A549 treated with dexamethasone at 1 μM for 4 hours (cell line): ENCODE results near the gene ANGPTL8. TPM values are rescaled to one million over a fixed set of nuclear protein-coding genes. Genes with fewer than 3 reads are reported as not detected.

Experiments
- total RNA-seq: library from RNA; stranded (reverse); fragments of 200-300 nt; extraction: Qiagen RNA extraction; gene quantifications from 5 replicates; pipeline ENCODE4 v1.2.3, GENCODE V29; 2022

The ANGPTL8 gene
- total RNA-seq = not detected in 5 replicates

DNA sequence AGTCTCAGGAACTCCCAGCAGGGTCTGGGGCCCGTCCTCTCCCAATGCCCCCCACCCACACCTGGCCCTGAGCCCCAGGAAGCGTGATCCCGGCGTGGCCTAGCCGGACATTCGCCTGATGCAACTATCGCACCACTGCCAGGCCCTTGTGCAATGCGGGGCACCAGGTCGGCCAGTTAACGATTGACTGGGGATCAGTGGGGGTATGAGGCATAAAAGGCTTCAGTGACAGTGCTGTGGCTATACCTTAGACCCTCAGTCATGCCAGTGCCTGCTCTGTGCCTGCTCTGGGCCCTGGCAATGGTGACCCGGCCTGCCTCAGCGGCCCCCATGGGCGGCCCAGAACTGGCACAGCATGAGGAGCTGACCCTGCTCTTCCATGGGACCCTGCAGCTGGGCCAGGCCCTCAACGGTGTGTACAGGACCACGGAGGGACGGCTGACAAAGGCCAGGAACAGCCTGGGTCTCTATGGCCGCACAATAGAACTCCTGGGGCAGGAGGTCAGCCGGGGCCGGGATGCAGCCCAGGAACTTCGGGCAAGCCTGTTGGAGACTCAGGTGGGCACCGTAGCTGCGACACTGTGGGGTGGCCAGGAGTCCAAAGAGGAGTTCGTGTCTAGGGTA, at the start of gene ANGPTL8:
Gene ANGPTL8 (plus strand): TSS at position 243 of the 624 bp plus-strand sequence. CDS start 19 bp downstream, at position 262.

GRCh38 chr19:11197291-11198174, 41.9 kb upstream of the ANGPTL8 start, which contains the start of gene KANK2:
Gene KANK2 (minus strand): TSS chr19:11197545. CDS start chr19:11194511, 3,034 bp downstream.

GRCh38 chr19:11261971-11262839, 22.8 kb downstream of the ANGPTL8 start, which contains the start of gene DOCK6:
Gene DOCK6 (minus strand): TSS chr19:11262524. CDS start chr19:11262440, 84 bp downstream.

Other genes starting within 250 kb of the ANGPTL8 start
- 19.5 to 28.1 TPM (median 26.0 TPM) in 5 replicates for gene LDLR, start 150.2 kb upstream of the ANGPTL8 start, total RNA-seq
- 18.4 to 25.5 TPM (median 23.5 TPM) in 5 replicates for gene SPC24, start 83.8 kb upstream of the ANGPTL8 start, total RNA-seq
- gene KANK2, start 42.1 kb upstream of the ANGPTL8 start, total RNA-seq = 38.3 to 59.6 TPM (median 57.9 TPM) in 5 replicates
- gene DOCK6, start 22.9 kb downstream of the ANGPTL8 start, total RNA-seq = 8.6 to 10.8 TPM (median 8.9 TPM) in 5 replicates
- not detected in 5 replicates for gene TSPAN16, start 56.5 kb downstream of the ANGPTL8 start, total RNA-seq
- 4.3 to 6.0 TPM (median 5.4 TPM) in 5 replicates for gene RAB3D, start 100.0 kb downstream of the ANGPTL8 start, total RNA-seq
- gene TMEM205, start 106.6 kb downstream of the ANGPTL8 start, total RNA-seq = 95.8 to 123 TPM (median 104 TPM) in 5 replicates
- gene CCDC159, start 106.9 kb downstream of the ANGPTL8 start, total RNA-seq = 4.0 to 4.7 TPM (median 4.3 TPM) in 5 replicates
- gene PLPPR2, start 115.8 kb downstream of the ANGPTL8 start, total RNA-seq = 8.1 to 10.0 TPM (median 9.3 TPM) in 5 replicates
- 1.6 to 2.2 TPM (median 1.8 TPM) in 5 replicates for gene SWSAP1, start 135.0 kb downstream of the ANGPTL8 start, total RNA-seq
- gene EPOR, start 144.7 kb downstream of the ANGPTL8 start, total RNA-seq = 2.9 to 4.3 TPM (median 4.0 TPM) in 5 replicates
- gene RGL3, start 179.7 kb downstream of the ANGPTL8 start, total RNA-seq = 0.98 to 1.8 TPM (median 1.5 TPM) in 5 replicates
- 0.92 to 1.9 TPM (median 1.4 TPM) in 5 replicates for gene ODAD3, start 195.5 kb downstream of the ANGPTL8 start, total RNA-seq
- gene PRKCSH, start 196.0 kb downstream of the ANGPTL8 start, total RNA-seq = 228 to 275 TPM (median 269 TPM) in 5 replicates
- 0.02 to 0.26 TPM (median 0.15 TPM) in 5 replicates for gene ELAVL3, start 241.4 kb downstream of the ANGPTL8 start, total RNA-seq